Measurements from ENCODE around the gene DRAXIN. TPM values are rescaled to one million over a fixed set of nuclear protein-coding genes. Genes with fewer than 3 reads are reported as not detected.

DRAXIN gene
- polyA plus RNA-seq, 1 donor (not counting 4 experiments of a cell fraction or from before 2014, with no cell fraction given): not detected

GRCh38 chr1:11681071-11681771 is 10.3 kb upstream of the DRAXIN start, which contains the start of gene MAD2L2:
TSS of gene MAD2L2 (minus strand) at chr1:11681148. CDS start at chr1:11680601, 547 bp downstream.
- no peak for TF ChIP-seq CTCF (optimal IDR thresholded peaks at IDR 0.05 in 1 of 3, IDR thresholded peaks at IDR 0.05 in 1 of 3, conservative IDR thresholded peaks at IDR 0.05 in 1 of 3; ENCODE audit: extremely low read depth in 1 of 3, insufficient read depth in 2 of 3, low read length in 3 of 3)
- no peak for TF ChIP-seq EZH2 (IDR thresholded peaks at IDR 0.05; ENCODE audit: low read length)
- peak within 1 kb of the TSS; percentile 72 to 87 (median 82) for H3K4me3 ChIP-seq (ENCODE audit: control insufficient read depth in 2 of 3, extremely low read depth in 1 of 3, insufficient read depth in 2 of 3, low read depth in 1 of 3, low read length in 3 of 3)
- no peaks in the 10 kb centered on the region for H3K9me3 ChIP-seq (ENCODE audit: control insufficient read depth, low read depth, low read length)
- H3K27ac ChIP-seq (ENCODE audit: control insufficient read depth, insufficient read depth, low read length): peak within 1 kb of the TSS; percentile 31
- DNase-seq (ENCODE audit: low read depth, low spot score) (no peak), FAIRE-seq (no peak)
- H3K27me3 ChIP-seq (ENCODE audit: control insufficient read depth, extremely low read depth, insufficient read depth, low read length): peaks cover 24% of the 10 kb centered on the region
- no peaks in the 10 kb centered on the region for H3K4me1 ChIP-seq (ENCODE audit: control insufficient read depth, extremely low read depth, insufficient read depth, low read length)
- peak within 1 kb of the TSS; percentile 87 for H3K4me2 ChIP-seq (ENCODE audit: control insufficient read depth, extremely low read depth, insufficient read depth, low read depth, low read length)
- H2AFZ ChIP-seq (ENCODE audit: control insufficient read depth, low read length): peak within 1 kb of the TSS; percentile 92
- peak within 1 kb of the TSS; percentile 74 for H3K9ac ChIP-seq (ENCODE audit: control insufficient read depth, extremely low read depth, insufficient read depth, low read length)
- H3K36me3 ChIP-seq (ENCODE audit: control insufficient read depth in 2 of 2, extremely low read depth in 1 of 2, insufficient read depth in 2 of 2, low read length in 2 of 2): peaks cover 0 to 2% of the 10 kb centered on the region in 2 experiments
- dilution Hi-C loops (cut with MboI; ENCODE audit: extremely low pct_ligation_motif_present, low sequenced_read_pairs): no loop called here
- H3K9me1 ChIP-seq (ENCODE audit: control insufficient read depth, extremely low read depth, insufficient read depth, low read length): no peaks in the 10 kb centered on the region
- no peaks in the 10 kb centered on the region for H4K20me1 ChIP-seq (ENCODE audit: control insufficient read depth, extremely low read depth, insufficient read depth, low read length)
- H3K79me2 ChIP-seq (ENCODE audit: control insufficient read depth, insufficient read depth, low read length): no peaks in the 10 kb centered on the region

- DNase-seq (ENCODE audit: low read depth, low spot score) (no peak), FAIRE-seq (no peak)
- no peaks in the 10 kb centered on the region for H3K79me2 ChIP-seq (ENCODE audit: control insufficient read depth, insufficient read depth, low read length)
- no peaks in the 10 kb centered on the region for H3K9me1 ChIP-seq (ENCODE audit: control insufficient read depth, extremely low read depth, insufficient read depth, low read length)
- no peak overlapping the region for H2AFZ ChIP-seq (ENCODE audit: control insufficient read depth, low read length)
- no peak overlapping the region for H3K27ac ChIP-seq (ENCODE audit: control insufficient read depth, insufficient read depth, low read length)
- no peaks in the 10 kb centered on the region for H3K4me1 ChIP-seq (ENCODE audit: control insufficient read depth, extremely low read depth, insufficient read depth, low read length)
- H3K27me3 ChIP-seq (ENCODE audit: control insufficient read depth, extremely low read depth, insufficient read depth, low read length): peaks cover 25% of the 10 kb centered on the region
- H3K4me2 ChIP-seq (ENCODE audit: control insufficient read depth, extremely low read depth, insufficient read depth, low read depth, low read length): no peak overlapping the region
- no peak overlapping the region for H3K9ac ChIP-seq (ENCODE audit: control insufficient read depth, extremely low read depth, insufficient read depth, low read length)
- H3K9me3 ChIP-seq (ENCODE audit: control insufficient read depth, low read depth, low read length): no peaks in the 10 kb centered on the region
- H3K36me3 ChIP-seq (ENCODE audit: control insufficient read depth in 2 of 2, extremely low read depth in 1 of 2, insufficient read depth in 2 of 2, low read length in 2 of 2): no peaks in the 10 kb centered on the region
- dilution Hi-C loops (cut with MboI; ENCODE audit: extremely low pct_ligation_motif_present, low sequenced_read_pairs): no loop called here
- TF ChIP-seq EZH2 (IDR thresholded peaks at IDR 0.05; ENCODE audit: low read length): no peak
- no peak for TF ChIP-seq CTCF (optimal IDR thresholded peaks at IDR 0.05 in 1 of 3, IDR thresholded peaks at IDR 0.05 in 1 of 3, conservative IDR thresholded peaks at IDR 0.05 in 1 of 3; ENCODE audit: extremely low read depth in 1 of 3, insufficient read depth in 2 of 3, low read length in 3 of 3)
- H4K20me1 ChIP-seq (ENCODE audit: control insufficient read depth, extremely low read depth, insufficient read depth, low read length): no peaks in the 10 kb centered on the region
- H3K4me3 ChIP-seq (ENCODE audit: control insufficient read depth in 2 of 3, extremely low read depth in 1 of 3, insufficient read depth in 2 of 3, low read depth in 1 of 3, low read length in 3 of 3): no peak overlapping the region
Observed at GRCh38 chr1:11682287-11682771, 9.2 kb upstream of the DRAXIN start.
